SK-N-SH (cell line): ENCODE data around the gene PLA2G4B. TPM values are rescaled to one million over a fixed set of nuclear protein-coding genes. Genes with fewer than 3 reads are reported as not detected.

Experiments
- CTCF ChIA-PET: fragments of 300-600, 350-600 bp; formaldehyde crosslinking; extraction: SDS; loops from one replicate; lab custom pipeline; 2021; lab: Yijun Ruan, JAX
- POLR2A ChIA-PET: fragments of 350-600 bp; sonication (Branson Sonifier 250); formaldehyde crosslinking; extraction: SDS; loops from one replicate; lab custom pipeline; 2020; ENCODE audit warnings: antibody characterized with exemption, inconsistent platforms; lab: Yijun Ruan, JAX
- DNase-seq: peaks from one replicate; pipeline ENCODE4 v3.0.0; 2012
- H2AFZ ChIP-seq: fragments of 200-600 bp; sonication (generic); 2 replicates; pipeline ENCODE4 v1.8.1; 2016; ENCODE audit warnings: antibody characterized with exemption, mild to moderate bottlenecking, low read depth
- H3F3A ChIP-seq: fragments of 200-600 bp; sonication (generic); replicated peaks from 2 replicates; pipeline ENCODE3; 2016; ENCODE audit warnings: antibody characterized with exemption, mild to moderate bottlenecking; ENCODE audit not compliant: insufficient read depth
- H3K27ac ChIP-seq, 2 experiments: fragments of 200-500 bp in 1 of 2; fragments of 200-600 bp in 1 of 2; sonication (Bioruptor generic) in 1 of 2; sonication (generic), shearing (Covaris generic) in 1 of 2; 2 replicates each; pipeline versions ENCODE4 v1.5.1 to v1.6.1; 2014 to 2016; ENCODE audit warnings: low read depth in 2 of 2, inconsistent platforms in 1 of 2, low read length in 1 of 2, mild to moderate bottlenecking in 1 of 2, mixed read lengths in 1 of 2
- H3K27me3 ChIP-seq: fragments of 200-600 bp; sonication (generic), shearing (Covaris generic); 2 replicates; pipeline ENCODE4 v1.6.1; 2016; ENCODE audit warnings: mixed run types; ENCODE audit not compliant: insufficient read depth
- H3K36me3 ChIP-seq, 2 experiments: fragments of 200-500 bp in 1 of 2; fragments of 200-600 bp in 1 of 2; sonication (Bioruptor generic) in 1 of 2; sonication (generic) in 1 of 2; replicated peaks in 1 of 2; 2 replicates each; pipeline versions ENCODE3 to v1.5.1; 2014 to 2016; ENCODE audit warnings: low read length in 1 of 2, mild to moderate bottlenecking in 1 of 2; ENCODE audit not compliant: insufficient read depth in 2 of 2, control insufficient read depth in 1 of 2
- H3K4me1 ChIP-seq, 2 experiments: fragments of 200-500 bp in 1 of 2; fragments of 200-600 bp in 1 of 2; sonication (Bioruptor generic) in 1 of 2; sonication (generic), shearing (Covaris generic) in 1 of 2; 2 replicates each; pipeline versions ENCODE4 v1.5.1 to v1.6.1; 2014 to 2016; ENCODE audit warnings: low read depth in 1 of 2, low read length in 1 of 2, mixed run types in 1 of 2; ENCODE audit not compliant: insufficient read depth in 2 of 2, control insufficient read depth in 1 of 2
- H3K4me2 ChIP-seq: fragments of 200-600 bp; sonication (generic), shearing (Covaris generic); 2 replicates; pipeline ENCODE4 v1.6.1; 2017; ENCODE audit warnings: mixed run types
- H3K4me3 ChIP-seq, 2 experiments: fragments of 200-500 bp in 1 of 2; fragments of 200-600 bp in 1 of 2; sonication (Bioruptor generic) in 1 of 2; sonication (generic), shearing (Covaris generic) in 1 of 2; 2 replicates each; pipeline versions ENCODE4 v1.5.1 to v1.8.1; 2014 to 2016; ENCODE audit warnings: low read depth in 2 of 2, inconsistent platforms in 1 of 2, low read length in 1 of 2, mild to moderate bottlenecking in 1 of 2, mixed read lengths in 1 of 2, moderate library complexity in 1 of 2
- H3K79me2 ChIP-seq: fragments of 200-600 bp; sonication (generic); 2 replicates; pipeline ENCODE4 v1.8.1; 2017; ENCODE audit warnings: mild to moderate bottlenecking; ENCODE audit not compliant: insufficient read depth
- H3K9ac ChIP-seq: fragments of 200-600 bp; sonication (generic); 2 replicates; pipeline ENCODE4 v1.6.1; 2017; ENCODE audit warnings: mixed run types
- H3K9me2 ChIP-seq: fragments of 200-600 bp; sonication (generic); 2 replicates; pipeline ENCODE4 v1.6.1; 2017; ENCODE audit warnings: mixed run types
- H3K9me3 ChIP-seq: fragments of 200-600 bp; sonication (generic); 2 replicates; pipeline ENCODE4 v1.6.1; 2017; ENCODE audit warnings: mixed run types, mild to moderate bottlenecking, moderate library complexity
- H4K20me1 ChIP-seq: fragments of 200-600 bp; sonication (generic); 2 replicates; pipeline ENCODE4 v1.6.1; 2017; ENCODE audit warnings: mild to moderate bottlenecking, mixed run types; ENCODE audit not compliant: insufficient read depth
- CHD2 ChIP-seq: fragments of 150-350 bp; IDR thresholded peaks from 2 replicates; pipeline ENCODE4 v1.6.1; 2018; ENCODE audit warnings: low read length; ENCODE audit not compliant: partially characterized antibody
- ELF1 ChIP-seq: IDR thresholded peaks from 2 replicates; pipeline ENCODE4 v1.4.0; 2012
- EP300 ChIP-seq, 2 experiments: IDR thresholded peaks; 2 replicates each; pipeline versions ENCODE4 v1.4.0 to v1.6.1; 2012; ENCODE audit warnings: borderline replicate concordance in 1 of 2, low read depth in 1 of 2, low read length in 1 of 2
- EZH2phosphoT487 ChIP-seq: fragments of 200-600 bp; sonication (generic); IDR thresholded peaks from 2 replicates; pipeline ENCODE4 v1.6.1; 2017; ENCODE audit warnings: low read depth, mixed run types, mild to moderate bottlenecking, antibody characterized with exemption, moderate library complexity, borderline replicate concordance
- FOXJ3 ChIP-seq: sonication (generic); formaldehyde crosslinking; IDR thresholded peaks from 2 replicates; pipeline ENCODE4 v1.5.1; 2020; ENCODE audit warnings: mild to moderate bottlenecking, missing genetic modification reagents
- FOXM1 ChIP-seq: IDR thresholded peaks from 2 replicates; pipeline ENCODE4 v1.4.0; 2012; ENCODE audit warnings: low read depth, mild to moderate bottlenecking
- GATA2 ChIP-seq: sonication (generic); formaldehyde crosslinking; IDR thresholded peaks from 2 replicates; pipeline ENCODE4 v1.5.0; 2020; ENCODE audit warnings: mild to moderate bottlenecking, missing genetic modification reagents
- JUND ChIP-seq: IDR thresholded peaks from 2 replicates; pipeline ENCODE4 v1.4.0; 2012
- MAX ChIP-seq: IDR thresholded peaks from 2 replicates; pipeline ENCODE4 v1.4.0; 2012; ENCODE audit warnings: low read depth
- NFIC ChIP-seq: IDR thresholded peaks from 2 replicates; pipeline ENCODE4 v1.4.0; 2012; ENCODE audit warnings: borderline replicate concordance
- NRF1 ChIP-seq: IDR thresholded peaks from 2 replicates; pipeline ENCODE4 v1.6.1; 2012; ENCODE audit warnings: low read depth, mild to moderate bottlenecking, low read length
- POLR2AphosphoS5 ChIP-seq: IDR thresholded peaks from 2 replicates; pipeline ENCODE4 v1.6.1; 2012; ENCODE audit warnings: low read depth, low read length
- RCOR1 ChIP-seq: fragments of 150-350 bp; IDR thresholded peaks from 2 replicates; pipeline ENCODE4 v1.6.1; 2017; ENCODE audit warnings: antibody characterized with exemption, low read length
- SIN3A ChIP-seq: IDR thresholded peaks from 2 replicates; pipeline ENCODE4 v1.6.1; 2012; ENCODE audit warnings: low read depth, mild to moderate bottlenecking, low read length, moderate library complexity, borderline replicate concordance
- SMC3 ChIP-seq: IDR thresholded peaks from 2 replicates; pipeline ENCODE4 v1.6.1; 2012; ENCODE audit warnings: low read depth, low read length, improper control_type of control experiment
- TAF1 ChIP-seq: IDR thresholded peaks from 2 replicates; pipeline ENCODE4 v1.6.1; 2012; ENCODE audit warnings: low read depth, mild to moderate bottlenecking, low read length, moderate library complexity, borderline replicate concordance
- TCF12 ChIP-seq: IDR thresholded peaks from 2 replicates; pipeline ENCODE4 v1.4.0; 2012
- TEAD4 ChIP-seq: IDR thresholded peaks from 2 replicates; pipeline ENCODE4 v1.4.0; 2012; ENCODE audit warnings: mild to moderate bottlenecking, borderline replicate concordance; ENCODE audit not compliant: insufficient read depth
- YY1 ChIP-seq: IDR thresholded peaks from 2 replicates; pipeline ENCODE4 v1.4.0; 2012; ENCODE audit warnings: low read depth, mild to moderate bottlenecking
- WGBS: methylation state at CpG from one replicate; pipeline ENCODE4 v1.1.6; 2017; ENCODE audit warnings: low lambda C conversion rate; 5-methylcytosine and 5-hydroxymethylcytosine counted together
- polyA plus RNA-seq, 3 experiments: library from polyadenylated mRNA; depleted of rRNA; stranded (reverse); fragments of >200 nt; gene quantifications; 2 replicates each; pipeline ENCODE4 v1.2.3, GENCODE V29; 2012
- TF ChIP-seq, protein P1 (sequence below): fragments of 200-600 bp; sonication (generic); IDR thresholded peaks from 2 replicates; pipeline ENCODE4 v1.6.1; 2017; ENCODE audit warnings: antibody characterized with exemption, mild to moderate bottlenecking, moderate library complexity
- TF ChIP-seq, protein P2 (sequence below): IDR thresholded peaks from 2 replicates; pipeline ENCODE4 v1.6.1; 2012; ENCODE audit warnings: mild to moderate bottlenecking, low read depth, low read length, moderate library complexity
- TF ChIP-seq, protein P3 (sequence below): fragments of 150-350 bp; IDR thresholded peaks from 2 replicates; pipeline ENCODE4 v1.6.1; 2016; ENCODE audit warnings: mild to moderate bottlenecking, low read depth, low read length

Gene PLA2G4B
- polyA plus RNA-seq, 1 of the 3 experiments (the other 2 are of a cell fraction), result 5.3 TPM

GRCh38 chr15:41865490-41866055 is 26.9 kb downstream of the PLA2G4B start (continued):
- TF ChIP-seq, protein P1, sequence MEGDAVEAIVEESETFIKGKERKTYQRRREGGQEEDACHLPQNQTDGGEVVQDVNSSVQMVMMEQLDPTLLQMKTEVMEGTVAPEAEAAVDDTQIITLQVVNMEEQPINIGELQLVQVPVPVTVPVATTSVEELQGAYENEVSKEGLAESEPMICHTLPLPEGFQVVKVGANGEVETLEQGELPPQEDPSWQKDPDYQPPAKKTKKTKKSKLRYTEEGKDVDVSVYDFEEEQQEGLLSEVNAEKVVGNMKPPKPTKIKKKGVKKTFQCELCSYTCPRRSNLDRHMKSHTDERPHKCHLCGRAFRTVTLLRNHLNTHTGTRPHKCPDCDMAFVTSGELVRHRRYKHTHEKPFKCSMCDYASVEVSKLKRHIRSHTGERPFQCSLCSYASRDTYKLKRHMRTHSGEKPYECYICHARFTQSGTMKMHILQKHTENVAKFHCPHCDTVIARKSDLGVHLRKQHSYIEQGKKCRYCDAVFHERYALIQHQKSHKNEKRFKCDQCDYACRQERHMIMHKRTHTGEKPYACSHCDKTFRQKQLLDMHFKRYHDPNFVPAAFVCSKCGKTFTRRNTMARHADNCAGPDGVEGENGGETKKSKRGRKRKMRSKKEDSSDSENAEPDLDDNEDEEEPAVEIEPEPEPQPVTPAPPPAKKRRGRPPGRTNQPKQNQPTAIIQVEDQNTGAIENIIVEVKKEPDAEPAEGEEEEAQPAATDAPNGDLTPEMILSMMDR, result no peak
- TF ChIP-seq RCOR1, result no peak
- TF ChIP-seq ELF1, result no peak
- TF ChIP-seq JUND, result no peak
- TF ChIP-seq, all 33 proteins: peak for 0

GRCh38 chr15:41866263-41866703 is 27.6 kb downstream of the PLA2G4B start:
- Histone ChIP-seq H4K20me1 (no peaks in the 10 kb centered on the region), H3K9ac (no peak overlapping the region), H3F3A (no peaks in the 10 kb centered on the region), H3K4me2 (no peak overlapping the region), H3K4me3 (no peak overlapping the region), H2AFZ (no peak overlapping the region), H3K79me2 (no peaks in the 10 kb centered on the region), H3K9me2 (no peaks in the 10 kb centered on the region), H3K27ac (no peak overlapping the region; a peak in 1 of 4 replicates), H3K27me3 (no peaks in the 10 kb centered on the region), H3K36me3 (no peaks in the 10 kb centered on the region), H3K4me1 (peaks cover 0 to 30% of the 10 kb centered on the region in 2 experiments; a peak in 1 of 4 replicates), H3K9me3 (no peaks in the 10 kb centered on the region)
- POLR2A ChIA-PET, result no interaction called here
- DNase-seq, result peak; percentile 69
- TF ChIP-seq FOXM1, result no peak
- TF ChIP-seq, protein P1, result no peak
- TF ChIP-seq, protein P2, sequence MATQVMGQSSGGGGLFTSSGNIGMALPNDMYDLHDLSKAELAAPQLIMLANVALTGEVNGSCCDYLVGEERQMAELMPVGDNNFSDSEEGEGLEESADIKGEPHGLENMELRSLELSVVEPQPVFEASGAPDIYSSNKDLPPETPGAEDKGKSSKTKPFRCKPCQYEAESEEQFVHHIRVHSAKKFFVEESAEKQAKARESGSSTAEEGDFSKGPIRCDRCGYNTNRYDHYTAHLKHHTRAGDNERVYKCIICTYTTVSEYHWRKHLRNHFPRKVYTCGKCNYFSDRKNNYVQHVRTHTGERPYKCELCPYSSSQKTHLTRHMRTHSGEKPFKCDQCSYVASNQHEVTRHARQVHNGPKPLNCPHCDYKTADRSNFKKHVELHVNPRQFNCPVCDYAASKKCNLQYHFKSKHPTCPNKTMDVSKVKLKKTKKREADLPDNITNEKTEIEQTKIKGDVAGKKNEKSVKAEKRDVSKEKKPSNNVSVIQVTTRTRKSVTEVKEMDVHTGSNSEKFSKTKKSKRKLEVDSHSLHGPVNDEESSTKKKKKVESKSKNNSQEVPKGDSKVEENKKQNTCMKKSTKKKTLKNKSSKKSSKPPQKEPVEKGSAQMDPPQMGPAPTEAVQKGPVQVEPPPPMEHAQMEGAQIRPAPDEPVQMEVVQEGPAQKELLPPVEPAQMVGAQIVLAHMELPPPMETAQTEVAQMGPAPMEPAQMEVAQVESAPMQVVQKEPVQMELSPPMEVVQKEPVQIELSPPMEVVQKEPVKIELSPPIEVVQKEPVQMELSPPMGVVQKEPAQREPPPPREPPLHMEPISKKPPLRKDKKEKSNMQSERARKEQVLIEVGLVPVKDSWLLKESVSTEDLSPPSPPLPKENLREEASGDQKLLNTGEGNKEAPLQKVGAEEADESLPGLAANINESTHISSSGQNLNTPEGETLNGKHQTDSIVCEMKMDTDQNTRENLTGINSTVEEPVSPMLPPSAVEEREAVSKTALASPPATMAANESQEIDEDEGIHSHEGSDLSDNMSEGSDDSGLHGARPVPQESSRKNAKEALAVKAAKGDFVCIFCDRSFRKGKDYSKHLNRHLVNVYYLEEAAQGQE, result no peak
- no peak for TF ChIP-seq TCF12
- no peak for TF ChIP-seq YY1
- no peak for TF ChIP-seq EP300 (IDR thresholded peaks at IDR 0.05; ENCODE audit: borderline replicate concordance in 1 of 2, low read depth in 1 of 2, low read length in 1 of 2)
- no peak for TF ChIP-seq POLR2AphosphoS5
- TF ChIP-seq, protein P3, sequence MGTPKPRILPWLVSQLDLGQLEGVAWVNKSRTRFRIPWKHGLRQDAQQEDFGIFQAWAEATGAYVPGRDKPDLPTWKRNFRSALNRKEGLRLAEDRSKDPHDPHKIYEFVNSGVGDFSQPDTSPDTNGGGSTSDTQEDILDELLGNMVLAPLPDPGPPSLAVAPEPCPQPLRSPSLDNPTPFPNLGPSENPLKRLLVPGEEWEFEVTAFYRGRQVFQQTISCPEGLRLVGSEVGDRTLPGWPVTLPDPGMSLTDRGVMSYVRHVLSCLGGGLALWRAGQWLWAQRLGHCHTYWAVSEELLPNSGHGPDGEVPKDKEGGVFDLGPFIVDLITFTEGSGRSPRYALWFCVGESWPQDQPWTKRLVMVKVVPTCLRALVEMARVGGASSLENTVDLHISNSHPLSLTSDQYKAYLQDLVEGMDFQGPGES, result no peak
- no peak for TF ChIP-seq TEAD4
- TF ChIP-seq TAF1, result no peak
- TF ChIP-seq SIN3A, result no peak
- no peak for TF ChIP-seq CHD2
- no peak for TF ChIP-seq SMC3
- no peak for TF ChIP-seq GATA2
- TF ChIP-seq NRF1, result no peak
- no peak for TF ChIP-seq NFIC
- no peak for TF ChIP-seq JUND
- no peak for TF ChIP-seq EZH2phosphoT487
- TF ChIP-seq FOXJ3 (CRISPR knock-in tag), result no peak
- TF ChIP-seq MAX, result no peak
- 76% methylated on average over 3 of the region's 8 CpGs for WGBS
- CTCF ChIA-PET, result interaction anchor here (1.5 to 2.7 kb wide), 2 partner anchors 14 to 38 kb away, joined by 4 to 18 read pairs; no protein-coding TSS in a partner anchor
